HG02840 (cell line): Measurements from ENCODE around the gene GARS1.
"Not testable (repeated sequence)": the region's sequence is repeated elsewhere in the genome, so short reads cannot be mapped to it uniquely, and the experiment has no call there.

ENCODE experiments used
- ATAC-seq: cut with Tn5 transposase; IDR thresholded peaks from one replicate; pipeline ENCODE4 v1.9.1; 2021; ENCODE audit warnings: mild to moderate bottlenecking, moderate library complexity, moderate number of reproducible peaks; ENCODE audit not compliant: unreplicated experiment, low FRiP score

Gene GARS1

DNA sequence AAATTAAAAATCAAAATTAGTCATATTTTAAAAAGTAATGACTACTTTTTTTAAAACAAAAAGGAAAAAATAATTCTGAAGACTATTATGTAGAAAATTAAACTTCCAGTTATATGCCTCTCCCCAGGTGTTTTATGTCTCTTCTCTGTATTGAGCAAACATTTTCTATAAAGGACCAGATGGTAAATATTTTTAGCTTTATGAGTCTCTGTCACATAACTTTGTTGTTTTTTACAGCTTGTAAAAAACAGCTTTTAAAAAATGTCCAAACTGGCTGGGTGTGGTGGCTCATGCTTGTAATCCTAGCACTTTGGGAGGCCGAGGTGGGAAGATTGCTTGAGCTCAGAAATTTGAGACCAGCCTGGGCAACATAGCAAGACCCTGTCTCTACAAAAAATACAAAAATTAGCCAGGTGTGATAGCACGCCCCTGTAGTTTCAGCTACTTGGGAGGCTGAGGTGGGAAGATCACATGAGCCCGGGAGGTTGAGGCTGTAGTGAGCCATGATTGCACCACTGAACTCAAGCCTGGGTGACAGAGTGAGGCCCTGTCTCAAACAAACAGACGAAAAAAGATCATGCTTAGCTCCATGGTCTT is 23.5 kb downstream of the GARS1 start:
- no peak for ATAC-seq

DNA sequence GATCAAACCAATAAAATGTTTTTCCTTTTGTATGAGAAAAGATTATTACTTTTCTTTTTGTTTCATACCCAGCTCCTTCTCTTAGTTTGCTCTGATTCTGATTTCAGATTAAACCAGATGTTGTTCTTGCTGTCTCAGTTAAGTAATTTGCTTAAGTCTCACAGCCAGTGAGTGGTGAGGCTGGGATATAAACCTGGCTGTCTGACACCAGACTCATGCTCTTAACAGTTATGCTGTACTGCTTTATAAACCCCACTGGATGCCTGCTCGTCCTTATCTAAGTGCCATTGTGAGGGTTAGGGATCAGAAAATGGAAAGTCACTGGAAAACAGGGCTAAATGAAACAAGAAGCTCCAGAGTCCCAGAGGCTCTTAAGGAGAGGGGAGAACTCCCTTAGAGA is 24.3 kb downstream of the GARS1 start:
- no peak for ATAC-seq

DNA sequence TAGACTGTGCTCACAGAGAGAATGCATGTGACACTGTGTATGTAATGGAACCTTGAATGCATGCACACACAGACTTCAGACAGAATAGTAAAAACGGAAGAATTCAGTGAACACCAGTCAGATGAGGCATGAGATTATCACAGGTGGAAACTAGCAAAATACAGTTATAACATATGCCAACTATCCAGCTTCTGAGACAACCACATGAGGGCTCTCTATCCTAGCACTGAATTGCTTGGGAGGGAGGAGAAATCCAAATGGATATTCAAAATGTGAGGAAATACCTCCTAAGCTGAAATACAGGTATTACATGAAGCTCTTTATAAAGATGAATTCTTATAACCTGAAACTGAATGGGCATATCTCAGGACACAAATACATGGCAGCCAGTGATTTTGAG is 30.6 kb downstream of the GARS1 start:
- no peak for ATAC-seq

DNA sequence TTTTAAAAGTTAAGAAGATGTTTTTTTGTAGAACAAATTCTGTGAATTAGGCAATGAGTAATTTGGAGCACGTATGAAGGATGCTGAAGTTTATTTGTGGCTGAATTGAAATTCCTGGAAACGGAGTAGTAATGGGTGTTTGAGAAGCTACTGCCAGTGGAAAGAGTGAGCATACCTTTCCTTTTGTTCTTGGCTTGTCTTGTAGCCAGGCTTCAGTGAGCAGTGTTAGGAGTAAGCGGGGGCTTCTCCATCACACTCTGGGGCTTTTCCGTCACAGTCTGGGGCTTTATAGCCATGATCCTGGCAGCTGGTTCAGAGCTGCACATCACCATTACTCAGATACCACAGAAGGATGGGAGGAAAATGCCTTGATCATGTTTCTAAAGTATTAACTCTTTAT is 32.3 kb downstream of the GARS1 start:
- ATAC-seq = no peak

DNA sequence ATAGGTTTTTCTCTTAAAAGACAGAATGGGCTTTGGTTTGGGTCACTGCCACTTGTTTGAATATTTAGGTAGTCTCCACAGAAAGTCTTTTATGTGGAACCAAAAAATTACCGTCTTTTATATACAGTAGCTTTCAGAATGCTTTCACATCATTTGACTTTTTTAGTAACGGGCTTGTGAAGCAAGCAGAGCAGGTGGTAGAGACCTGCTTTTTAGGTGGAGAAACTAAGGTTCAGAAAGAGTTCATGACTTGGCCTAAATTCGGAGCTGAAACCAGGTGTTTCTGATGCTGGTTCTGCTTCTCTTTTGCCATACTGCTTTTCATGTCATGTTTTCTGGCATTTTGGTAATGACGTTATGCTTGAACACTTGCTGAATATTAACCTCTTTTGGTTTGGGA is 36.3 kb downstream of the GARS1 start:
- ATAC-seq = no peak

DNA sequence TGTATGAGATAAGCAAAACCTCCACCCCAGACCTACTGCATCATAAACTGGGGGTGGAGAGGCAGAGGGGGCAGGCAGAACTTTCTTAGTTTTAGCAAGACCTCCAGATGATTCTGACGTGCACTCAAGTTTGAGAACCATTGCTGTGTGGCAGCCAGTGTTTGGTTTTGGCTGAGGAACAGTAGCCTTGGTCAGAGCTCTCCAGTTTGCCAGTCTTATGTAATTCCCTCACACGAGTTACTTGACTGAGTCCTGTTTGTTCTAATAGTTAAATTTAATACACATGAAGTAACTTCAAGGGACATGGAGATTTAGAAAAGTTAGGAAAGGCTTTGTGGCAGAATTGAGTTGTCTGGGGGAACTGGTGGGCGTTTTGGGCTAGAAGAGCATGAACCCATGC is 38.5 kb downstream of the GARS1 start:
- ATAC-seq = no peak

DNA sequence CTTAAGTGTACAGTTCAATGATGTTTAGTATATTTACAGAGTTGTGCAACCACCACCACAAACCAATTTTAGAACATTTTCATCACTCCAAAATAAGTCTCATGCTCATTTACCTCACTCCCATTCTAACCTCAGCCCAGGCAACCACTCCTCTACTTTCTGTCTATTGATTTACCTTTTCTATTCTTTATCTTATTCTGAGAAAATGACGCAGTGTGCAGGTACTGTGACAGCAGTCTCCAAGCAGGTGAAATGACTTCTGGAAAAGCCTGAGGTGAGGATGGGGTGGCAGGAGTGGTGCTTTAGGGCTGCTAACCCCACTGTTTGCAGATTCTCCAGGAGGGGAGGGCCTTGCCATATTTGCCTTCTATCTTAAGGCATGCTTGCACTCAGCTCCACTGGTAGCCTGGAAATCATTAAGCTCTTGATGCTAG is 39.5 kb downstream of the GARS1 start:
- no peak for ATAC-seq

DNA sequence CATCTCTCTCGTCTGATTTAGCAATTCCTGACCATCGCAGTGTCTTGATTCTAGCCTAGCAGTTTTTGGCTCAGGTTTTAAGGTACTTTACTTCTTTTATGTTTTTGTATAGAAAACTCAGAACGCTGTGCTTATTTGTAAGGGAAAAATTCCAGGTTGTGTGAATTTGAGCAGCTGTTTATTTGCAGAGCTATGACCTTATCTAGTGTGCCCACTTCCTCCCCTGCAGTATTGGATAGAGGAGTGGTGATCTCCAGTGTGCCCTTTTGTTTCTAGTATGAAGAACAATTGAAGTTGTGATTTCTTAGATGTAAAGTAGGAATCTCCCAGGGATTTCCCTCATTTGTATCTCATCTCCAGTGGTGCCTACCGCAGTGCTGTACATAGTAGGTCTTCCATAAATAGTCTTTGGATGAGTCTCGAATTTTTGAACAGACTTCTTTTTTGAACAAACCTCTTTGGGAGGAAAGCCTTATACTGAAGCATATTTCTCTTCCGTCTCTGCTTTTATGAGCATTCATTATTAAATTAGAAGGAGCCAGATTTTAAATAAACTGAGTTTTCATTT is 40.0 kb downstream of the GARS1 start:
- no peak for ATAC-seq

DNA sequence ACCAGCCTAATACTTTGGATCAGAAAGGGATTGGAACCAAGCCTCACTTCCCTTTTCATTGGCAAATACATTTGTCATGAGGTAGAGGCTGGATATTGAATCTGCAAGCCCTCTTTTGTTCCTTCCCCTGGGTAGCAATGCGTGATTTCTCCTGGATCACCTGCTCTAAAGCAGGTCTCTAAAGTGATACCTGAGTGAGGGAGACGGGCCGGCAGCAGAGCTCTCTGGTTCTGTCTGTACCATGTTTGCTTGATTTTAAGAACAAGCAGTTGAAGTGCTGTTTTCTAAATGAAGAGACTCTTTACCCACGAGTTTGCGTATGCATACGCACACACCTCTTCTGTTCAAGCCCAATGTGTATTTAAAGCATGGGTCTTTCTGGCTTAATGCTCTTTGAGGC is 41.1 kb downstream of the GARS1 start:
- ATAC-seq = no peak

DNA sequence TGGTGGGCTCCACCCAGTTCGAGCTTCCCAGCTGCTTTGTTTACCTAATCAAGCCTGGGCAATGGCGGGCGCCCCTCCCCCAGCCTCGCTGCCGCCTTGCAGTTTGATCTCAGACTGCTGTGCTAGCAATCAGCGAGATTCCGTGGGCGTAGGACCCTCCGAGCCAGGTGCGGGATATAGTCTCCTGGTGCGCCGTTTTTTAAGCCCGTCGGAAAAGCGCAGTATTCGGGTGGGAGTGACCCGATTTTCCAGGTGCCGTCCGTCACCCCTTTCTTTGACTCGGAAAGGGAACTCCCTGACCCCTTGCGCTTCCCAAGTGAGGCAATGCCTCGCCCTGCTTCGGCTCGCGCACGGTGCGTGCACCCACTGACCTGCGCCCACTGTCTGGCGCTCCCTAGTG is 47.6 kb downstream of the GARS1 start:
- ATAC-seq = not testable (repeated sequence)

DNA sequence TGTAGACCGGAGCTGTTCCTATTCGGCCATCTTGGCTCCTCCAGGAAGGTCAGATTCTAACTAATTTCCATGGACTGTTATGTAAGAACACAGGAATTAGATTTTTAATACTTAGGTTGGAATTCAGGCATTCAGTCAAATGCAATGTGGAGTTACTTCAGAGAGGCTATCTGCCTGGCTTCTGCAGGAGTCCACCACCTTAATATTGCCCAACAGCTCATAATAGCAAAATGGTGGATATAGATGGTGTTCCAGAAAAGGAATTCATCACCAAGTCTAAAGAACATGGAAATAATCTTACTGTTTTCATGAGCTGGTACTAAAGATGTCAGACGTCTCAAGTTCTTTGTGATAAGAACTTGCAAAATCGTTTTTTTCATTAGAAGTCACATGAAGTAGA is 48.1 kb downstream of the GARS1 start:
- ATAC-seq = no peak

DNA sequence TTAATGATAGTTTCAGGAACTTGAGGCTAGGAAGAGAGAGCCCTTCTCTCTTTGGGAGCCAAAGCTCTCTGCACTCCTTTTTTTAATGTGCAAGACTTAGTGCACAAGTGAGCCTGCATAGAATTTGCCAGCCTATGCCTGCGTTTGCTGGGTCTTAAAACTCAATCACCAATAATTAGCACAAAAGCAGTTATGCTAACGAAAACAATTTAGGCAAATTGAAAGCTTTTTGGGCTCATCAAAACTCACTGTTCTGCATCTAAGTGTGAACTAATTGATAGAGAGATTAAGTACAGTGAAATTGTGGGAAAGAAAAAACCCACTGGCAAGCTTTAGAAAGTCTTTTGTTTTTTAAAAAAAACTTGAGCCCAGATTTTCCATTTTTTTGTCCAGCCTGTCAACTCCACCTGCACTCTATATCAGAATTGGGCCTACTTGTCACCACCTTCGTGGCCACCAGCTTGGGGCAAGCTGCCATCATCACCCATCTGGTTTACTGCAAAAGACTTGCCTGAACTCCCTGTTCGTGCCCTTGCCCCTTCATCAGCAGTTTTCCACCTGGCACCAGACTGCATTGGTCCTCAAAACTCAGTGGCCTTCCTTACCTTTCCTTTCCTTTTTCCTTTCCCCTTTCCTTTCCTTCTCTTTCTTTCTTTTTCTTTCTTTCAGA is 49.7 kb downstream of the GARS1 start:
- ATAC-seq = no peak

DNA sequence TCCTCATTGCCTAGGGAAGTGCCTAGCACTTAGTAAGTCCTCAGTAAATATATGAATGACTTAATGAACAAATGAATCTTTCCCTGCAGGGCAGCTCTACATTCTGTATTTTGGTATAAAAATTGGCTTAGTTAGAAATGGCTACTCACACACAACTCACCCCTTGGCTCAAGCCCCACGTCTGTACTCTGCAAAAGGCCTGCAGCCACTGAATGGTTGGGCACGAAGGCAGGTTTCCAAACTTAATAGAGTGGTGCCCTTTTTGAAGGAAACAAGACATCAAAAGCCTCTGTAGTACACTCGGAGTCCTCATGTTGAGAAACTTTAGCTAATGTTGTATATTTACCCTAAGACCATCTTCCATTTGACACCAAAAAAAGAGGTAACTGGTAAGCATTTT is 51.0 kb downstream of the GARS1 start:
- no peak for ATAC-seq

DNA sequence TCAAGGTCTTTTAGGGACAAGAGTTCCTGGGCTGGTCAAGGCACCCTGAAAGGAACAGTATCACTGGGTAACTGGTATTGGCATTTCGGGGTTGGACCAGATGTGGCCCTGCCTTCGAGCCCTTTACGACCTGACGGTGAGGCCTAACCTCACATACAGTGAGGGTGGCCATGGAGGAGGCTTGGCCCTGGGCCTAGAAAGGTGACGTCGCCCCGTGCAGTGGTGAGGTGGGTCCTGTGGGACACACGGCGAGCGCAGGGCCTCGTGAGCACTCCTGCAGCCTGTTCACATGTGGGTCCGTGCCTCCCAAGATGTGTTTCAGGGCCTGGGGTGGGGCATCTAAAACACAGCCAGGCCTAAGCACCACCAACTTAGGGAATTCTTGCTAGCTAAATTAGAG is 51.5 kb downstream of the GARS1 start:
- no peak for ATAC-seq

DNA sequence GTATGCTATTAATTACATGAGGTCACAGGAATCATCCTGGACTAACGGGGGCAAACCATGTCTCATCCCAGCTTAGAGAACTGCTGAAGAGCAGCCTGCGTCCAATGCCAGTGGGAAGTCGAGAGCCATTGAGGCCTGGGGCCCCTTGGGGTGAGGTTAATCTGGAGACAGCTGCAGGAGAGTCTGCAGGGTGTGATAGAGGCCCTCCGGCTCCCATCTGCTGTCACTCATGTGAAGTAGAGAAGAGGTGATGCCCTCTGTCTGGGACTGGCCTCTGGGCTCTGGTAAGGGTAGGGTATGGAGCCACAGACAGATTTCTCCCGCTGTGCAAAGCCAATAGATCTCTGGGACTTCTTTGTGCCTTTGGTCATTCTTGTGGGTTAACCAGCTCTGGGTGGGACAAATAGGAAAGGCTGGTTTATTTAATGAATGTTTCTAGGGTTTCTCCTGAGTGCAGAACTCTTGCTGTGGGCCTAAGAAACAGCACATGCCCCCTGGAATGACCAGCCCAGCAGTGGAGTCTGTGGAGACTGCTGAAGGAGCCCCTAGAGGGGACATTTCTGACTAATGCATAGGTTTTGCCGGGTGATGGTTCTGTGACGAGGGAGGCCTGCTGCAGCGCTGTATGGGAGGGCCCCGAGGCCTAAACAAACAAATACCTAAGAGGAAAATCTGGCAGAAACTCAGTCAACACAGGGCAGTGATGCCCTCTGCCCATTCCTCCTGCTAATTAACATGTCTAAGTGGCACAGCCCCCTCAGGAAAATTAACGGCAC is 53.1 kb downstream of the GARS1 start:
- ATAC-seq = no peak

DNA sequence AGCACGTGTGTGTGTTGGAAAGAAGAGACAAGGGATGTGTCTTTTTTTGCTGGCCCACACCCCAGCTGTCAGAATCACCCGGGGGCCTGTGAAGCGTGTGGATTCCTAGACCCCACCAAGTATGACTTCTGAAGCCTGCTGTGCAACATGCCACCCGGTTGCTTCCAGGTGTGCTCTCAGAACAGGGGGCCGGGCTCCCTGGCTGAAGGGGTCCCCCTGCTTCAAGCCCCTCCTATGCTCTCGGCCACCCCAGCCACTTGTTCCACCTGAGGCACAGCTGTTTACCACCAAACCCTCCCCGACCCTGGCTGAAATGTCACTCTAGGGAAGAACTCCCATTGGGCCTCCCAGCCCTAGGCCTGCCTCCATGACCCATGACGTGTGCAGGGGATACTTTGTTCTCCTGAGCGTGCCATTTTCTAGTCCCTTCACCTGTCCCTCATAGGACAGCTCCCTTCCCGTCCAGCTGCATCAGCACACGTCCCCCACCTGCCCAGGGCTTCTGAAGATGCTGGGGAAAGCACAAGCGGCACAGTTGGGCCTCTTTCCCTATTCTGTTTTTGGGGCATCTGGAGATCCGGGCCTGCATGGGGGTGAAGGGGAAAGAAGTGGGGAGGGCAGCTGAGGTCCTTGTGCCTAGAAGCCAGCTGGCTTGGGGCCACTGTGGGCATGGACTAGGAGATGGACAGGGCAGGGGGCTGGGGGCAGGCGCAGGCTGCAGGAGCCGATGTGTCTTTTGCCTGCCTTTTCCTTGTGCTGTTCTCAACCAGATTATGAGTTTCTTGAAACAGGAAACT is 54.3 kb downstream of the GARS1 start:
- no peak for ATAC-seq

DNA sequence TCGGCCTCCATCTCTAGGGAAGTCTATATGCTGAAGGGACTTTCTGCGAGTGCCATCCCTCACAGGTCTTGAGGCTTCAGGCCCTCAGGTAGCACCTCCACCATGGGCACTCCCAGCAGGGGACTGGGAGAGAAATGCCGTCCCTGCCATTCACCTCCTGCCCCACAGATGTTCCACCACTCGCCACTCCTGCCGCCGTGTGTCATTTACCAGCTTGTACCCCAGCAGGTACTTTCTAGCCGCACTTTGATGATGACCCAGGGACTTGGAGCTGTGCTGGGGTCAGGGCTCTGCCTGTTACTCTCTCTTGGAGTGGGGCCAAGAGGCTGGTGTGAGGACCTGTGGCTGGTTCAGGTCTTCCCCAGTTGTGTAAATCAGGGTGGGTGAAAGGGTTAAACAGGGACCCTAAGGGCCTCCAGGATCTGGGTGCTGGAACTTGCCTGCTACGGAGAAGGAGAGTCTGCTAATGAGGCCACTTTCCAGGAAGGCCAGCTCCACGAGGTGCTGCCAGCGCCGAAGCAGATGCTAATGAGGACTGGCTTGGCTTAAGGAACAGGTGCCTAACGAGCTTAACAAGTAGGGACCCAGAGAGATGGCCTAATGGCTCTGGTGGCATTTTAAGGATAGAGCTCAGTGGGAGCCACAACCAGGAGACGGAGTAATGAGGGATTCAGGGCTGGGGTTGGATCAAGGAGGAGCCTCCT is 55.2 kb downstream of the GARS1 start:
- ATAC-seq = no peak

DNA sequence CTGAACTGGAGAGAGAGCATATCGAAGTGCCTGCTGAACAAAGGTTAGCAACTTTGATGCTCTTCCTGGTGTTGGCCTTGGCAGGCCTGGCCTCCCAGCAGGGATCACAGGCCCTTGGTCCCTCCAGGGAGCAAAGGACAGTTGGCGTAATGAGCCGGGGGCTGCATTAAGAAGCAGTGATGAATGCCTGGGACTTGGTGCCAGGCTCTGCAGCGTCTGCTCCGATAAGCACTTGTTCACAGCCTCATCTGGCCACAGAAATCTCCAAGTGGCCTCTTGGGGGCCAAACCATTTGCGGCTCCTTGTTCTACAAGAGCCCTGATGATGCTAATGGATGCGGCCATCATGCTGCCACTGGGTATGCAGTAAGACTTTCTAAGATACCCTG is 55.7 kb downstream of the GARS1 start:
- ATAC-seq = no peak

DNA sequence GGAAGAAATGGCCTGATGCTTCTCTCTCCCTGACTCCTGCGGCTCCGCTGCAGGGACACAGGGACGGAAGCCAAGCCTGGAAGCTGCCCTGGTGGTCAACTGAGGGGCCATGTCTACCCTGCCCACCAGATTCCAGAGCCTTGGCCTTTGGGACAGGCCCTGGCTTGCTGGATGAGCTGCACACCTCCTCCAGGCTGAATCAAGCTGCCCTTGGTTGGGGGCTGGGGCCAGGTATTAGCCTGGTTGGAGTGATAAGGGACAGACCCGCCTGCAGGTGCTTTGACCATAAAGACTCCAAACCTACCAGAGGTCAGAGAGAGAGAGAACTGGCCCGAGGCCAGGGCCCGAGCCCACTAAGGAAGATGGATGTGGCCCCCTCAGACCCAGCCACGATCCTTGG is 57.5 kb downstream of the GARS1 start:
- ATAC-seq = no peak
